HL-60 (cell line): Measurements from ENCODE around the gene SLC38A8.

ENCODE experiments used
- DNase-seq, 2 experiments: peaks; one replicate each; pipeline ENCODE4 v3.0.0-alpha.2; 2010 to 2020; ENCODE audit warnings: low read depth in 1 of 2, low spot score in 1 of 2
- H3K27ac ChIP-seq: fragments of 250-450 bp; sonication (Bioruptor Pico); replicated peaks from 2 replicates; pipeline ENCODE4 v1.5.1; 2020; ENCODE audit warnings: mild to moderate bottlenecking, moderate library complexity
- H3K27me3 ChIP-seq: fragments of 250-450 bp; sonication (Bioruptor Pico); 2 replicates; pipeline ENCODE4 v1.5.1; 2021; ENCODE audit warnings: mild to moderate bottlenecking, moderate library complexity; ENCODE audit not compliant: insufficient read depth, poor library complexity, severe bottlenecking
- H3K4me3 ChIP-seq: replicated peaks from 2 replicates; pipeline ENCODE4 v1.5.1; 2011; ENCODE audit warnings: mild to moderate bottlenecking, control low read depth, low read length; ENCODE audit not compliant: insufficient read depth
- CTCF ChIP-seq: IDR thresholded peaks from one replicate; pipeline ENCODE4 v1.5.1; 2011; ENCODE audit warnings: low read length, control low read depth, inconsistent platforms; ENCODE audit not compliant: insufficient read depth
- GABPA ChIP-seq: IDR thresholded peaks from 2 replicates; pipeline ENCODE4 v1.6.1; 2012; ENCODE audit warnings: low read depth
- POLR2AphosphoS5 ChIP-seq: IDR thresholded peaks from 2 replicates; pipeline ENCODE4 v1.6.1; 2012; ENCODE audit warnings: low read depth
- REST ChIP-seq: IDR thresholded peaks from 2 replicates; pipeline ENCODE4 v1.6.1; 2012; ENCODE audit warnings: low read depth; ENCODE audit not compliant: insufficient replicate concordance
- SPI1 ChIP-seq: IDR thresholded peaks from 2 replicates; pipeline ENCODE4 v1.6.1; 2012; ENCODE audit warnings: low read depth, mild to moderate bottlenecking, borderline replicate concordance

SLC38A8 gene

GRCh38 chr16:84088695-84089395, 46.2 kb upstream of the SLC38A8 start:
- TF ChIP-seq SPI1, result no peak
- TF ChIP-seq GABPA, result no peak
- TF ChIP-seq CTCF, result no peak
- no peak for TF ChIP-seq REST
- TF ChIP-seq POLR2AphosphoS5, result peak; percentile 41
- Histone ChIP-seq H3K27me3 (no peaks in the 10 kb centered on the region), H3K27ac (no peak overlapping the region), H3K4me3 (no peak overlapping the region)
- DNase-seq, result peak in 1 of 2 experiments; percentile 66

GRCh38 chr16:84087466-84088151, 45.0 kb upstream of the SLC38A8 start:
- TF ChIP-seq POLR2AphosphoS5 (peak; percentile 77), REST (no peak), GABPA (no peak), SPI1 (peak; percentile 47; the same call in 1 of the 2 replicates)
- H3K27me3 ChIP-seq, result no peaks in the 10 kb centered on the region
- no peak overlapping the region for H3K27ac ChIP-seq
- DNase-seq, result peak in 1 of 2 experiments; percentile 42
- H3K4me3 ChIP-seq, result no peak overlapping the region

- no peak for DNase-seq
- H3K27me3 ChIP-seq, result no peaks in the 10 kb centered on the region
- H3K4me3 ChIP-seq, result no peak overlapping the region
- H3K27ac ChIP-seq, result no peak overlapping the region; the same call in 1 of the 2 replicates
- no peak for TF ChIP-seq GABPA
- no peak for TF ChIP-seq SPI1
- no peak for TF ChIP-seq POLR2AphosphoS5
- TF ChIP-seq REST, result no peak
- TF ChIP-seq CTCF, result no peak
These were observed 44.4 kb upstream of the SLC38A8 start for GRCh38 chr16:84087001-84087400.
